Suppressor macrophage (primary cell): ENCODE results near the gene ERVW-1.
"Not testable (repeated sequence)": the region's sequence is repeated elsewhere in the genome, so short reads cannot be mapped to it uniquely, and the experiment has no call there.

Experiments used
- DNase-seq, 4 experiments: peaks; one replicate each; pipeline ENCODE4 v3.0.0-alpha.2; 2020 to 2022
- total RNA-seq, 17 experiments: gene quantifications; one replicate each; lab custom pipeline; 2026; ENCODE audit warnings: mixed read lengths in 6 of 17, inconsistent platforms in 3 of 17; lab: John Stamatoyannopoulos, UW

The ERVW-1 gene, protein sequence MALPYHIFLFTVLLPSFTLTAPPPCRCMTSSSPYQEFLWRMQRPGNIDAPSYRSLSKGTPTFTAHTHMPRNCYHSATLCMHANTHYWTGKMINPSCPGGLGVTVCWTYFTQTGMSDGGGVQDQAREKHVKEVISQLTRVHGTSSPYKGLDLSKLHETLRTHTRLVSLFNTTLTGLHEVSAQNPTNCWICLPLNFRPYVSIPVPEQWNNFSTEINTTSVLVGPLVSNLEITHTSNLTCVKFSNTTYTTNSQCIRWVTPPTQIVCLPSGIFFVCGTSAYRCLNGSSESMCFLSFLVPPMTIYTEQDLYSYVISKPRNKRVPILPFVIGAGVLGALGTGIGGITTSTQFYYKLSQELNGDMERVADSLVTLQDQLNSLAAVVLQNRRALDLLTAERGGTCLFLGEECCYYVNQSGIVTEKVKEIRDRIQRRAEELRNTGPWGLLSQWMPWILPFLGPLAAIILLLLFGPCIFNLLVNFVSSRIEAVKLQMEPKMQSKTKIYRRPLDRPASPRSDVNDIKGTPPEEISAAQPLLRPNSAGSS
- 0 to 2.3 (median 0) reads per million in 17 experiments for total RNA-seq

DNA sequence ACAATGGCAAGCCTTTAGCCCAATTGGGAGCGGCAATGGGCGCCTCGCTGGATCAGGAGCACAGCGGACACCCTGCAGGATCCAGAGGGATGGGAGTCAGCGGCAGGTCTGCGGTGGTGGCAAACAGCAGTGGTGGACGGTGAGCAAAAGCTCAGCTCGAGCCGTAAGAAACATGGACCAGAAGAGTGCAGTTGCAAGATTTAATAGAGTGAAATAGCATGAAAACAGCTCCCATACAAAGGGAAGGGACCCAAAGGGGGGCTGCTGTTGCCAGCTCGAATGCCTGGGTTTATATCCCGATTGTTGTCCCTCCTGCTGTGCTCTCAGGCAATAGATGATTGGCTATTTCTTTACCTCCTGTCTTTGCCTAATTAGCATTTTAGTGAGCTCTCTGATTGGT lies at the start of gene ERVW-1:
ERVW-1 (minus strand) TSS at position 266 of the 400 bp plus-strand sequence. CDS start 7,565 bp downstream, outside the sequence.
- not testable (repeated sequence) for DNase-seq

DNA sequence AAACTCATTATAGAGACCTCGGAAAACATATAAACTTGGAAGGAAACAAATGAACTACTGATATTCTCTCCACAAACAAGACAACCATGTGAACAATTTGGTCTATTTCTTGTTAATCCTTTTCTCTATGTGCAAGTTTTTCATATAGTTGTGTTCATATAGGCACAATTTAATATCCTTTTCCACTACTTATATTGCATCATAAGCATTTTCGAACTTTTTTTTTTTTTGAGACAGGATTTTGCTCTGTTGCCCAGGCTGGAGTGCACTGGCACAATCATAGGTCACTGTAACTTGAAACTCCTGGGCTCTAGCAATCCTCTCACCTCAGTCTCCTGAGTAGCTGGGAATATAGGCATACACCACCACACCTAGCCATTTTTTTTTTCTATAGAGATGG lies 45.4 kb upstream of the ERVW-1 start:
- no peak for DNase-seq

DNA sequence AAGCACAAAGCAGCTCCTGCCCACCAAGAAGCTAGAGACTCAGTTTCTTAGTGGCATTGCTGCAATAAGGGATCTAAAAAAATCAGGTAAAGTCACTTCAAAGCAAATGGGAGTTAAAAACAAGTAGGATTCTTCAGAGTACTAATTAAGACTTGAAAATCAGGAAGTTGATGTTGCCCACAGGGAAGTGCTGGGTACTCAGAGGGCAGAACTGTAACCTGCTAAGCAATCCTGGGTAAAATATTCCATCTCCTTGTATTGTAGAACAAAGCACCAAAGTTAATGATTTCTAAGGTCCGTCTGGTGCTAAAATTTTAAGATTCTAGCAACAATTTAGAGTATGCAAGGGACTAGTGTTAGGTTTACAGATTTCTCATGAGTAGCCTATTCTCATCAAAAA lies 42.3 kb upstream of the ERVW-1 start:
- DNase-seq: peak in 3 of 4 experiments; percentile 14 to 32 (median 20)

DNA sequence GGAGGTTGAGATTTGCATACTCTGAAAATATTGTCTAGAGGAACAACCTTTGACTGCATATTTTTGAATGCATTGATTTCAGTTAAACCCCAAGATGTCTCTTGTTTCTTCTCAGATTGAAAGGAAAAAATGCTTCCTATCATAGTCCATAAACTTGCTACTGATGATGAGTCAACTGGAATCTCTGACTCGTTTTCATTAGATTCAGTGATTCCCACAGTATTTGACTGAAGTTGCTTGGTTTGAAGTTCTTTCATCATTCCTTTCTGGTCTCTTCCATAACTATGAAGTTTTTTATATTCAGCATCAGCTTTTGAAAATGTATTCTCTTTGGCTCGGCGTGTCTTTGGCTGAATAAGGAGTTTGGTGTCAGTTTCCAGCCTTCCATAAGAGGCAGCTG lies 39.9 kb upstream of the ERVW-1 start:
- DNase-seq: no peak

DNA sequence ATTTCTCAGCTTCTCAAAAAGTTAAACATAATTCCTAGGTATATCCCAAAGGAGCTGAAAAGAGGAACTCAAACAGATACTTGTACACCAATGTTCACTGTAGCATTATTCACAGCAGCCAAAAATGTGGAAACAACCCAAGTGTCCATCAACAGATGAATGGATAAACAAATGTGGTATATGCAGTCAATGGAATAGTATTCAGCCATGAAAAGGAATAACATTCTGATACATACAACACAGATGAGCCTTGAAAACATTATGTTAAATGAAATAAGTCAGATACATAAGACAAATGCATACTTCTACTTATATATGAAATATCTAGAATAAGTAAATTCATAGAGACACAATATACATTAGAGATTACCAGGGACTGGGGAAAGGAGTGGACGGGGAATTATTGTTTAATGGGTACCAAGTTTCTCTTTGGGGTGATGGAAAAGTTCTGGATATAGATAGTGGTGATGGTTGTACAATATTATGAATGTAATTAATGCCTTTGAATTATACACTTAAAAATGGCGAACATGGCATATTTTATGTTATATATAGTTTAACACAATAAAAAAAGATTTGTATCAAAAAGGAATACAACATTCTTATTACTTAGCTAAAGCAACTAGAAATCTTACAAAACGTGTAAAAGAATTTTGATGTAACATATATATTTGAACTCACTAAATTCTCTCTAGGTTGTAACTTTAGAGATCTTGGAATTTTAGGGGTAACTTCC lies 35.6 kb upstream of the ERVW-1 start:
- DNase-seq: no peak

DNA sequence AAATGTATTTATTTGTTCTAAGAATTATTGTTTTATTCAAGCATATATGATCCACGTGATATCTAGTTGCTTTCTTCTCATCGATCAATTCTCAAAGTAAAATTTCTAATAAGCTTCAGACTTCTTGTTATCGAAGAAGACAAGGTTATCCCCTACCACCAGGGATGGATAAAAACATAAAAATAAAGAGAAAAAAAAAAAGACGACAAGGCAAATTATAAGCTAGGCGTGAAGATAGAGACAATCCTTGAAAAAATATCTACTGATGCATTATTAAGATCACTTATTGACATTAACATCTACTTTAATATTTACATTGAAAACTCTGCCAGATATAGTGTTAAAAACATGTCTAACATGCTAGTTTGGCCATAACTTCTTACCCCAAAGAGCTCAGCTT lies 31.2 kb upstream of the ERVW-1 start:
- DNase-seq: no peak

DNA sequence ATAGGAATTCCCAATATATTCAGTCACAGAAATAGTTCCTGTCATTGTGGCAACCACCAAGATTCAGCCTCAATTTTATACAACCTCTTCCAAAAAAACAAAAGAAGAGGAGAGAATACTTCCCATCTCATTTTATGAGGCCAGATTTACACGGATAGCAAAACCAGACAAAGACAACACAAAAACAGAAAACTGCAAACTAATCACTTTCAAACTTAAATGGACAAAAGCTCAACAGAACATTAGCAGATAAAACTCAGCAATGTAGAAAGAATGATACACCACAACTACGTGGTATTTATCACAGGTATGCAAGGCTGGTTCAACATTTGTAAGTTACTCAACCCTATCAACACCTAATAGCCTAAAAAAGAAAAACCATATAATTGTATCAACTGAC lies 28.6 kb upstream of the ERVW-1 start:
- no peak for DNase-seq

DNA sequence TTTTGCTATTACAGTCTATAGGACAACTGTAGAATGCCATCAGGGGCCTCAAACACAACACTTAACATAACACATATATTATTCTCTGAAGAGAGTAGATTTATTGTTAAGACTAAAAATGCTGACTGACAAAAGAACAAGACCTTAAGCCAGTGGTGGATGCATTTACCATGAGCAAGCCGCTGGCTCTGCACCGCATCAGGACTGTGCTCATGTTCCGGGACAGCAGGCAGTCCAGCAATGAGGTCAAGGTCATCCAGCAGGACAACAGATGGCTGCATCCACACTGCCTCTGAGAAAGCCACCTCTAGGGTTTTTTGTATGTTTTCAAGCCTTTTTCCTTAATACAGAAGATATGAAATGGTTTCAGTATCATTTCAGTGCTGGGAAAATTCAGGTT lies 26.8 kb upstream of the ERVW-1 start:
- DNase-seq: no peak

DNA sequence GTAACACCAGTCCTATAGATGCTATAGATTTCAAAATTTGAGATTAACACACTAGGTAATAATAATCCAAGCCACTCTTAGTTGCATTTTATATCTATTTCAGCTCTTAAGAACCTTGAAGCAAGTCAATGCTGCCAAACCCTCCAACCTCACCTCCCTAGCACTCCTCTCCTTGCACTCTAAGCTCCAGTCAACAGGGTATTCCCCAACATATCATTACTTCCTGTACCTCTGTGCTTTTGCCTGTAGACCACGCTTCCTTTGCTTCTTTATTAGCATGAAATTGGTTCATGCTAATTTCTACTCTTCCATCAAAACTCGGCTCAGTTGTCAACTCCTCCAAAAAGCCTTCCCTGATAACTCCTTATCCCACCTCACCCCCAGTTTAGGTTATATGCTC lies 26.0 kb upstream of the ERVW-1 start:
- no peak for DNase-seq

DNA sequence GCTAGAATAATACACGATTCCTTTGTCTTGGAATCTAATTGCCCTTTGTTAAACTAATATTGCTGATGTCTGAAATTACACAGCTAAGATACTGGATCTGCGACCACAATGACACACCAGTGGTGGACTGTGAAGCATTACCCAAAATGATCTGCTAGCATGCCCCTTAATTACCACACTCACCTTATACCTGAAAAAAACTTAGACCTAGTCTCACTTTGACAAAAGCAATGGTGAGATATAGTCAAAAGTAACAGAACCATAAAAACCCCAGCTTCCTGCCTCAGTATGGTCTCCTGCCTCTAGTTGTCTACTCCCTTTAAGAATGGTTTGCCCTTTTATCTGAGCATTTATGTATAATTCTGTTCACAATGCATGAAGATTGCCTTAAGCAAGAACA lies 20.8 kb upstream of the ERVW-1 start:
- DNase-seq: no peak

DNA sequence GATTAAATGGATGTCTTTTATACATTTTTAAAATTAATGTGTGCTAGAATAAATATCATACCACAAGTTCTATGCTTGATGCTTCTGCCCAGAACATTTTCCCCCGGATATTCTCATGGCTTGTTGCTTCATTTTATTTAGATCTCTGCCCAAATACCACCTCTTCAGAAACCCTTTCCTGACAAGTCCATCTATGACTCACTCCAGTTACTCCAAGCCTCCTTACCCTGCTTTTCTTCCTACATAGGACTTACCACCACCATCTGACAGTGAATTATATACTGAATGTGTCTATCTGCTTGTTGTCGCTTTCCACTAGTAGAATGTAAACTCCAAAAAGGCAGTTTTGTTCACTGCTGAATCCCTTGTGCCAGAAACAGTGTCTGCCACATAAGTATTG lies 19.1 kb upstream of the ERVW-1 start:
- no peak for DNase-seq

DNA sequence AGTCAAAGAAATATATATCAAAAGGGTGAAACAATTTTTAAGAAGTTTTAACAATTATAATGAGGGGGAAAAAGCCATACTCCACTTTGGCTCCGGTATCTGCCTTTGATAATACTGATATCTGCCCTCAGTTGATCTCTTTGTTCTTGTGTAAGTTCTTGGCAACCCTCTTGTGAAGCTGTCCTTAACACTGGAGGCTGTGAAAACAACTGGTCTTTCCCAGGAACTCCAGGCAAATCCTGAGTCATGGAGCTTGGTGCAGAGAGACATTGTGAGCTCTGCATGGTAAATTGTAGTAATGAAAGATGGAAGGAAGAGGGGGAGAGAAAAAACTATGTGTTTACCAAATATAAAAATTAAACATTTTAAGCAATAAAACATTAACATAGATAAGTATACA lies 11.9 kb upstream of the ERVW-1 start:
- no peak for DNase-seq

DNA sequence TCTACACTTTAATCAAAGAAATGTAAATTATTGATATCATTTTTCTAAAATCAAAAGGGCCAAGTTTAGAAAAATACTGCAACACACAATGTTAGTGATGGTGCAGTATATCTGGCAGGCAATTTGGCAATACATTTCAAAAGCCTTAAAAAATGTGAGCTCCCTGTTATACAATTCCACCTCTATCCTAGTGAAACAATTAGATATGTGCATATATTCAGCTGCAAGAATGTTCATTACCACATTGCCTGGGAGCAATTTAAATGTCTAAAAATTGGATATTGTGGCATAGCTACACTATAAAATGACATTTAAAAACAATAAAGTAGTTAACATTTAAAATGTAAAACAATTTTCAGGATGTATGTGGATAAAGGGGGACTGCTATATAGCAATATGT lies 10.1 kb upstream of the ERVW-1 start:
- no peak for DNase-seq

DNA sequence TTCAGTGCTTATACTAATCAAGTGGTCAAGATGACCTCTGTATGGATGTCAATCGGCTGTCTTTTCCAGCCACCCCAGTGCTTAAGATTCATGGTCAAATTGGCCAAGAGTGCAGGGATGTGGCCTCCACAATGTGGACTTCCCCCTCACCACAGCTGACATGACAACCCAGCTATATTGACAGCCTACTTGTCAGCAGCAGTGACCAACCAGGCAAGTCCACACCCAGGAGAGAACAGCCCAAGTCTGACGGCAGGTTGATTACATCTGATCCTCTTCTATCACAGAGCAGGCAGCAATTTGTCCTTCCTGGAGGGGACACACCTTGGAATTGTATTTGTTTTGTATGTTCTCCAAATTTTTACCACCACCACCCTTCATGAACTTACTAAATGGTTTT lies 8.2 kb upstream of the ERVW-1 start:
- DNase-seq: no peak

DNA sequence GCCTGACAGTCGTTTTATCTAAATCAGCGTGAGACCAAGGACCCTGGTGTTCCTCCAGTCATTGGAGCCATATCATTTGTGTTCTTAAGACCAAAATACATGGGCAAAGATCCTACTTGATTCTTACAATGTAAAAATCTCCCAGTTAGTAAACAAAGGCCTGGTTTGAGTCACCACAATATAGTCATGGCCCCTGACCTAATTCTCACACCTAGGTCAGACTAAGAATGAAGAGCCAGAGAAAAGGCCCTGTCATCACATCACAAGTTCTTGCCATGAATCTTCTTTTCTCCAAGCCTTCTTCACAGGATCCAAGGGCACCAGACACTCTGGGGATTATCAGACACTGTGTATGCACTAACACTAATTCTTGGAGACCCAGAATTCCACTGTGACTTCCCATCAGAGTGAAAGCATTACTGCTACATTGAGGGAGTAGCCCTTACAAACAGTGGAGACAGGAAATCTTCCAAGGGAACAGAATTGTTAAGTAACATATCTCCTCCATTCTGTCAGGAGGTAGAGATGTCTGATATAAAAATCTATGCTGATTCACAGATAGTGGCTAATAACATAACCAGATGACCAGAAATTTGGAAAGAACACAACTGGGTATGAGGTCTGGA lies 7.6 kb upstream of the ERVW-1 start:
- DNase-seq: no peak

DNA sequence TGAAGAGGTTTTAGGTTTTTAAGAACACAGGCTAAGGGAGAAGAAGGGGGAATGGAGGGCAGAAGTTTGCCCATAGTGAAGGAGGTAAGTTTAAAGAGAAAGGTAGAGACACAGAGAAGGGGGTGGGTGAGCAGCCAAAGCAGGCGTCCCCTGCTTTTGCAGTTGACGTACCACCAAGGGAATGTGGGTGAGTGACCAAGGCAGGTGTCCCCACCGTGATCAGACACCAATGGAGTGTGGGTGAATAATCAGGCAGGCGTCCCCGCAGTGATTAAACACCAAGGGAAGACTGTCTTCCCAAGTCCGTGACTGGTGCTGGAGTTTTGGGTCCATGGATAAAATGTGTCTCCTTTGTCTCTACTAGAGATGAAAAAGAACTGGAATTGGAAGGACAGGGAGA lies 6.5 kb upstream of the ERVW-1 start:
- not testable (repeated sequence) for DNase-seq

DNA sequence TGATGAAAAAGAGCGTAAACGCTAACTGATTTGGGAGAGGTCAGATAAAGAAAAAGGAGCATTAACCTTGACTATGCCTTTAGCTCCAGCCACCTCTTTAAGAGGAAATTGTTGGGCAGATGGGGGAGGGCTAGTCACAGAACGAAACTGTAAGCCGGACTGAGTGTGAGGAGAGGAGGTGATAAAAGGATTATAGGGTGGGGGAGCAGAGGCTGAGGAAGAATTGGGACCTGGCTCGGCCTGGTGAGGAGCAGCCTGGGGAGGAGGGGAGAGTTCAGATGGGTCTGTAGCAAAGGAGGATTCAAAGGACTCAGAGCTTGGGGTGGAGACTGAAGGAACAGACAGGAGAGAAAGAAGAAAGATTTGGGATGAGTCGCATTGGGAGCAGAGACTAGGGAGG lies 5.9 kb upstream of the ERVW-1 start:
- not testable (repeated sequence) for DNase-seq

DNA sequence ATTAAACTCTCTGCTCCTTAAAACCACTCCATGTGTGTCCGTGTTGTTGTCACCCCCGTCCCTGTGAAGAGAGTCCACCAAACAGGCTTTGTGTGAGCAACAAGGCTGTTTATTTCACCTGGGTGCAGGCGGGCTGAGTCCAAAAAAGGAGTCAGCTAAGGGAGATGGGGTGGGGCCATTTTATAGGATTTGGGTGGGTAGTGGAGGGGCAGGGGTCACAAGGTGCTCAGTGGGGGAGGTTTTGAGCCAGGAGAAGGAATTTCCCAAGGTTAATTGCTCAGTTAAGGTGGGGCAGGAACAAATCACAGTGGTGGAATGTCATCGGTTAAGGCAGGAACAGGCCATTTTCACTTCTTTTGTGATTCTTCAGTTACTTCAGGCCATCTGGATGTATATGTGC lies 1.4 kb upstream of the ERVW-1 start:
- DNase-seq: not testable (repeated sequence)

DNA sequence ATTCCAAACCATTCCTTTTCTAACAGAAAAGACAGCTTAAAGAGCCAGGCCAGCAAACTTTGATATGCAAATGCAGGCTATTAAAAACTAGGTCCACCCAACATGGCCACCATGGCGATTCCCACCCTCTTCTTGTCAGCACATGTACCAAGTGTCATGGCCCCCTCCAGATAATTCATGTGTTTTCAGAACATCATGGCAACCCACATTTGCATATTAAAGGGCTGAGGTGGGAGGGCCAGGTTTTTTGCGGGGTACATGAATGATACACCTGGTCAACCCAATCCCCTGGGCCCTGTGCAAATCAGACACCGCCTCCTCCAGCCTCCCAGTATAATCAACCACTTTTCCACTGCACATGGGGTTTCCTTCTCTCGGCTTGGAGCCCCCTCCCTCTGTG lies 965 bp upstream of the ERVW-1 start:
- no peak for DNase-seq

DNA sequence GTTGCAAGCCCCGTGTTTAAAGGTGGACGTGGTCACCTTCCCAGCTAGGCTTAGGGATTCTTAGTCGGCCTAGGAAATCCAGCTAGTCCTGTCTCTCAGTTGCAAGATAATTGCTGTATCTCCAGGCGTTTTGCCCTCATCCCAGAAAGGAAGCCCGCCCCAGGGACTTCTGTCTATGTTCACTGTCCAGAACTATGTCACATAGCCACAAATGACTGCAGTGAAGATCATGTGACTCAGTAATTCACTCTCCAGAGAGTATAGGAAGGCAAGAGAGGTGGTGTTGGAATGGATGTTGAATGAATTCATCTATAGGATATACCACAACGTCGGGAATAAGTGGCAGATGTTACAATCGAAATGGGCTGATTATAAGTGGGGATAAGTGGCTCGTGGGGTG lies 349 bp upstream of the ERVW-1 start:
- DNase-seq: no peak

DNA sequence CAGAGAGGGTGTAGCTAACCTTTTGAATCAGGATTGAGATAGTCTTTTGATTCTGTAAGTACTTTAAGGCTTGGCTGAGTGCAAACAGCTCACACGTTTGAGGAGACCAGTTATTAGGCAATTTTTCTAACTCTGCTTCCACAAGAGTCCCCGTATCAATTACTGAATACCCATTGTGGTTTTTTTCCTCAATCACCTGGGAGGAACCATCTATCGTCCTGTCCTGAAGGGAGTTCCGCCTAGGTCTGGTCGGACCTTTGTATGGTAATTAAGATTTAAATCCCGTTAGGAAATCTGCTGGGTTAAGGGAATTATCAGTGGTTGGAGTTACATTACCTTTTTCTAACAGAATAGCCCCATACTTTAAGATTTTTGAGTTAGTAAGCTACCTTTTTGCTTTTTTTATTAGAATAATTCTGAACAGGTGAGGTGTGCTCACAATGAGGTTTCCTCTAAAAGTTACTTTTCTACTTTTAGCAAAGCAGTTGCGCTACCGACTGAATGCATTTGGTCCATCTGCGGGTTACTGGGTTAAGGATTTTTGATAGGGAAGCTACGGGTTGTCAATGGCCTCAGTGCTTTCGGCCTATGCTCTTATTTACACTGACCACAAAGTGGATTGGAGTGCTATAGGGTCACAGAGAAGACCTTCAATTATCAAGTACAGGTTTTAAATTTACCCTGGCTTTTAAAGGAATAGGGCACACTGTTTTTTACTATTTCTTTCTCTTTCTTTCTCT lies 1.7 kb downstream of the ERVW-1 start:
- DNase-seq: not testable (repeated sequence)

DNA sequence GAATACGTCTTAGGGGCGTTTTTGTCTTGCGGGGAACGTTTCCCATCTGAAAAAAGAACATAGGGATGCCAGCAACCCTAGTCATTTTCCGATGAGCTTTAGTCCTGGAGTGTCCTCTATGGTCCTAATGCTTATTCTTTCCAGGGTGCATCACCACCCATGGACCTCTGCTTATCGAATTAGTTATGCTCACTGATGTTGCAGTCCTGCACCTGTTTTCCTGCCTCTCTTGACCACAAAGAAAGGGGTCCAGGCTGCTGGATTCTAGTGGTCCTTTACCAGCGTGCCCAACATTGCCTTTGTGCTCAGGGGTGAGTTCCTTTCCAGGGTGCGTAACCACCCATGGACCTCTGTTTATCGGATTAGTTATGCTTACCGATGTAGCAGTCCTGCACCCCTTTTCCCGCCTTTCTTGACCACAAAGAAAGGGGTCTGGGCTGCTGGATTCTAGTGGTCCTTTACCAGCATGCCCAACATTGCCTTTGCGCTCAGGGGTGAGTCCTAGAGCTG lies 2.4 kb downstream of the ERVW-1 start:
- DNase-seq: not testable (repeated sequence)
